OCI-LY3 (cell line): Measurements from ENCODE around the gene THPO.

Experiments
- CTCF ChIP-seq: fragments of 200-600, 300-600 bp; sonication (generic); IDR thresholded peaks from 2 replicates; pipeline ENCODE4 v1.5.1; 2014; ENCODE audit warnings: antibody characterized with exemption, low read length, low read depth
- EZH2phosphoT487 ChIP-seq: fragments of 200-600 bp; shearing (Covaris generic); IDR thresholded peaks from 2 replicates; pipeline ENCODE4 v1.6.1; 2018; ENCODE audit warnings: antibody characterized with exemption, mixed run types, low read depth

- TF ChIP-seq CTCF (no peak), EZH2phosphoT487 (no peak)
These were observed 32.0 kb upstream of the THPO start for GRCh38 chr3:184409946-184410500.
